ENCODE measurements around the gene PLEKHS1. TPM values are rescaled to one million over a fixed set of nuclear protein-coding genes. Genes with fewer than 3 reads are reported as not detected.

Gene PLEKHS1
- under 1 TPM in 1 of 2 donors, not detected in 1; under 0.01 TPM for total RNA-seq
- polyA plus RNA-seq = not detected

- 89% methylated on average over 3 of the region's 3 CpGs for WGBS
- Histone ChIP-seq H3K9ac (ENCODE audit: low read depth in 1 of 2, low read length in 2 of 2) (no peak within 1 kb of the TSS), H3K36me3 (ENCODE audit: control insufficient read depth in 4 of 4, insufficient read depth in 3 of 4, low read depth in 1 of 4, low read length in 3 of 4) (no peaks in the 10 kb centered on the region), H3K27ac (ENCODE audit: low read depth in 1 of 2, low read length in 2 of 2) (no peak within 1 kb of the TSS), H3K27me3 (ENCODE audit: control insufficient read depth in 4 of 4, insufficient read depth in 4 of 4, low read length in 3 of 4) (no peaks in the 10 kb centered on the region), H3K4me3 (ENCODE audit: low read depth in 1 of 3, low read length in 3 of 3) (no peak within 1 kb of the TSS), H3K4me1 (ENCODE audit: control insufficient read depth in 4 of 4, insufficient read depth in 4 of 4, low read length in 3 of 4) (peaks cover 2 to 7% (median 6%) of the 10 kb centered on the region in 4 donors), H3K9me3 (ENCODE audit: control insufficient read depth in 4 of 4, low read length in 3 of 4) (no peaks in the 10 kb centered on the region)
- DNase-seq (ENCODE audit: low spot score) = no peak
- TF ChIP-seq SP1 (IDR thresholded peaks at IDR 0.05) (no peak), YY1 (IDR thresholded peaks at IDR 0.05) (no peak), TAF1 (conservative IDR thresholded peaks at IDR 0.05) (no peak), FOXA2 (IDR thresholded peaks at IDR 0.05) (no peak), NR2F2 (IDR thresholded peaks at IDR 0.05) (no peak), CTCF (IDR thresholded peaks at IDR 0.05; ENCODE audit: low read depth, low read length, missing input control) (no peak), ZBTB33 (IDR thresholded peaks at IDR 0.05) (no peak), HNF4G (IDR thresholded peaks at IDR 0.05) (no peak), MAX (IDR thresholded peaks at IDR 0.05) (no peak), RXRA (IDR thresholded peaks at IDR 0.05) (no peak), EGR1 (IDR thresholded peaks at IDR 0.05; ENCODE audit: low read depth in 2 of 2) (no peak), FOXA1 (IDR thresholded peaks at IDR 0.05) (no peak), RAD21 (IDR thresholded peaks at IDR 0.05) (no peak), JUND (IDR thresholded peaks at IDR 0.05) (no peak), ATF3 (IDR thresholded peaks at IDR 0.05) (no peak), REST (IDR thresholded peaks at IDR 0.05) (no peak), GABPA (IDR thresholded peaks at IDR 0.05 in 1 of 2, conservative IDR thresholded peaks at IDR 0.05 in 1 of 2) (no peak), HNF4A (conservative IDR thresholded peaks at IDR 0.05) (no peak)
These were observed at the start of gene PLEKHS1 for GRCh38 chr10:113751181-113751732. Gene PLEKHS1 (plus strand): TSS chr10:113751682. CDS start chr10:113755278, 3,596 bp downstream.

All from liver (tissue), 9 donors.